CD8-positive, alpha-beta memory T cell (primary cell): Measurements from ENCODE around the gene PCDH12. TPM values are rescaled to one million over a fixed set of nuclear protein-coding genes. Genes with fewer than 3 reads are reported as not detected.

ENCODE experiments used
- CTCF ChIA-PET: fragments of 350-600 bp; sonication (Branson Sonifier 250); formaldehyde crosslinking; loops from one replicate; lab custom pipeline; 2021; ENCODE audit warnings: antibody characterized with exemption; lab: Charles Lee
- POLR2A ChIA-PET: fragments of 350-600 bp; sonication (Branson Sonifier 250); formaldehyde crosslinking; loops from one replicate; lab custom pipeline; 2021; ENCODE audit warnings: antibody characterized with exemption; lab: Charles Lee
- DNase-seq, 5 donors: peaks; one replicate each; pipeline versions ENCODE4 v3.0.0 to v3.0.0-alpha.2; 2020 to 2022; ENCODE audit warnings: mixed read lengths in 1 of 5
- H3K27ac ChIP-seq: one replicate; pipeline ENCODE4 v1.7.0; 2013; ENCODE audit warnings: low read depth, mild to moderate bottlenecking, low read length, moderate library complexity
- H3K27me3 ChIP-seq: 2 replicates; pipeline ENCODE4 v1.7.0; 2013; ENCODE audit warnings: low read length, mild to moderate bottlenecking; ENCODE audit not compliant: insufficient read depth, poor library complexity, severe bottlenecking
- H3K36me3 ChIP-seq: 2 replicates; pipeline ENCODE4 v1.7.0; 2013; ENCODE audit warnings: mild to moderate bottlenecking, low read length, moderate library complexity; ENCODE audit not compliant: insufficient read depth
- H3K4me1 ChIP-seq: 2 replicates; pipeline ENCODE4 v1.7.0; 2013; ENCODE audit warnings: mild to moderate bottlenecking, low read length, moderate library complexity; ENCODE audit not compliant: insufficient read depth
- H3K4me3 ChIP-seq: 2 replicates; pipeline ENCODE4 v1.7.0; 2013; ENCODE audit warnings: mild to moderate bottlenecking, low read length
- H3K9me3 ChIP-seq: 2 replicates; pipeline ENCODE4 v1.7.0; 2013; ENCODE audit warnings: mild to moderate bottlenecking, low read length
- H3K27ac Mint-ChIP-seq, 8 donors: one replicate each; pipeline ENCODE4 v1.8.0; 2020 to 2021; ENCODE audit warnings: mixed read lengths in 8 of 8, mild to moderate bottlenecking in 6 of 8, inconsistent platforms in 3 of 8, moderate library complexity in 3 of 8
- H3K27me3 Mint-ChIP-seq, 2 donors: one replicate each; pipeline ENCODE4 v1.8.0; 2020 to 2021; ENCODE audit warnings: mixed read lengths in 2 of 2, mild to moderate bottlenecking in 1 of 2, moderate library complexity in 1 of 2
- H3K36me3 Mint-ChIP-seq, 3 donors: one replicate each; pipeline ENCODE4 v1.8.0; 2020 to 2021; ENCODE audit warnings: mixed read lengths in 3 of 3, inconsistent platforms in 1 of 3, mild to moderate bottlenecking in 1 of 3
- H3K4me1 Mint-ChIP-seq, 3 donors: one replicate each; pipeline ENCODE4 v1.8.0; 2020 to 2021; ENCODE audit warnings: mixed read lengths in 3 of 3, inconsistent platforms in 1 of 3, mild to moderate bottlenecking in 1 of 3
- H3K4me3 Mint-ChIP-seq, 7 donors: one replicate each; pipeline ENCODE4 v1.8.0; 2020 to 2021; ENCODE audit warnings: mixed read lengths in 7 of 7, mild to moderate bottlenecking in 6 of 7, moderate library complexity in 4 of 7, inconsistent platforms in 2 of 7
- H3K9me3 Mint-ChIP-seq, 5 donors: one replicate each; pipeline ENCODE4 v1.8.0; 2020 to 2022; ENCODE audit warnings: mixed read lengths in 5 of 5, mild to moderate bottlenecking in 3 of 5, moderate library complexity in 2 of 5, inconsistent platforms in 1 of 5
- polyA plus RNA-seq: library from polyadenylated mRNA; unstranded; fragments of 300-500 nt; fragmentation: Illumina TruSeq; gene quantifications from one replicate; pipeline ENCODE4 v1.2.3, GENCODE V29; 2021
- total RNA-seq, 2 experiments: library from RNA; stranded (reverse); gene quantifications; one replicate each; pipeline ENCODE4 v1.2.3, GENCODE V29; 2021

PCDH12 gene
- total and polyA plus RNA-seq, 3 experiments from 2014 or later = 0.07 to 0.88 (median 0.33) TPM

- ChIA-PET POLR2A (no interaction called here), CTCF (no interaction called here)
- Mint-ChIP-seq H3K27ac (peak overlapping the region in 2 of 8 donors; percentile 26 to 67), H3K4me1 (peaks cover 0 to 5% (median 4%) of the 10 kb centered on the region in 3 donors), H3K27me3 (no peaks in the 10 kb centered on the region), H3K36me3 (peaks cover 13 to 86% (median 20%) of the 10 kb centered on the region in 3 donors), H3K4me3 (no peak overlapping the region), H3K9me3 (no peaks in the 10 kb centered on the region)
- H3K27ac ChIP-seq = no peak overlapping the region
- H3K4me1 ChIP-seq = no peaks in the 10 kb centered on the region
- H3K36me3 ChIP-seq = peaks cover 52% of the 10 kb centered on the region
- H3K9me3 ChIP-seq = no peaks in the 10 kb centered on the region
- H3K4me3 ChIP-seq = no peak overlapping the region
- H3K27me3 ChIP-seq = no peaks in the 10 kb centered on the region
- no peak for DNase-seq
Observed at GRCh38 chr5:141935538-141935937, 22.5 kb downstream of the PCDH12 start.

DNA sequence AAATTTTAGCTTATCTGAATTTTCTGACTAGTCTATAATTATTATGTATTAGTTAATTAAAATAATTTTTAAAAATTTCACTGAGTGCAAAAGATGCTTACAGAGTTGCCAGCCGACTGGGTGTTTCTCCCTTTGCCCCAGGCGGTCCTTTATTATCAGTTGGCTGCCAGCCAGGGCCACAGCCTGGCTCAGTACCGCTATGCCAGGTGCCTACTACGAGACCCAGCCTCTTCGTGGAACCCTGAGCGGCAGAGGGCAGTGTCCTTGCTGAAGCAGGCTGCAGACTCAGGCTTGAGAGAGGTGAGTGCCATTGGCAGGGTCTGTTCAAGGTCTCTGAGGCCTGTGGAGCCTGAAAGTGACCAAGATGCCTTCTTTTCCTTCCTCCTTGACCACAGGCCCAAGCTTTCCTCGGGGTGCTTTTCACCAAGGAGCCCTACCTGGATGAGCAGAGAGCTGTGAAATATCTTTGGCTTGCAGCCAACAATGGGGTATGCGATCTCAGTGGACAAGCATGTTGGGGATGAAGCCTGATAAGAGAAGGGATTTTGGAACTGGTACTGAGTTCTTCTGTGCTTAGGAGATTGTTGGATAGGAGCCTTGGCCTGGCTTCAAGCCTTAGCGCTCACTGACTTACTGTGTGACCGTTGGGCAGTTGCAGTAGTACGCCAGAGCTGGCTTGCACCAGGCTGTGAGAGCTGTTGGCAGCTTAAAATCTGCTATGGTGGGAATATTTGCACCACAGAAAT is 23.7 kb downstream of the PCDH12 start:
- Histone ChIP-seq H3K4me1 (no peaks in the 10 kb centered on the region), H3K36me3 (peaks cover 60% of the 10 kb centered on the region), H3K27me3 (no peaks in the 10 kb centered on the region), H3K27ac (no peak overlapping the region), H3K9me3 (no peaks in the 10 kb centered on the region), H3K4me3 (no peak overlapping the region)
- Mint-ChIP-seq H3K4me1 (peaks cover 0 to 5% (median 4%) of the 10 kb centered on the region in 3 donors), H3K4me3 (no peak overlapping the region), H3K27me3 (no peaks in the 10 kb centered on the region), H3K36me3 (peaks cover 13 to 90% (median 20%) of the 10 kb centered on the region in 3 donors), H3K27ac (peak overlapping the region in 2 of 8 donors; percentile 37 to 55), H3K9me3 (no peaks in the 10 kb centered on the region)
- no peak for DNase-seq
- CTCF ChIA-PET = interaction anchor here (1.1 to 1.3 kb wide), 2 partner anchors 55 to 270 kb away, joined by 3 read pairs; no protein-coding TSS in a partner anchor
- POLR2A ChIA-PET = no interaction called here

DNA sequence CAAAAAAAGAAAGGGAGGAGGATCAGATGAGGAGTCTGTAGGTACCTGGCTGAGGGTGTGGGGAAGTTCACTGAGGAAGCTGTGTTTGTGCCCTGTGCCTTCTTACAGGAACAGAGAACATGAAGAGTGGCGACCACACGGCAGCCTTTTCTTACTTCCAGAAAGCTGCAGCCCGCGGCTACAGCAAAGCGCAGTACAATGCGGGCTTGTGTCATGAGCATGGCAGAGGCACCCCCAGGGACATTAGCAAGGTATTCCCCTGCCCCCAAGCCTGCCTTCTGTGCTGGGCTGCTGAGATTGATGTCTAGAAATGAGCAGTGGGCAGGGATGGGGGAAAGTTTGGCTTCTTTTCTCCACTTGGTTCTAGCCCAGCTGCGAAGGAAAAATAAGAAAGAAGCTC is 24.9 kb downstream of the PCDH12 start:
- peaks cover 17 to 92% (median 26%) of the 10 kb centered on the region in 3 donors for H3K36me3 Mint-ChIP-seq
- CTCF ChIA-PET = interaction anchor here (1.1 kb wide), 1 partner anchor 268 kb away, joined by 3 read pairs; no protein-coding TSS in a partner anchor
- peaks cover 4 to 5% (median 4%) of the 10 kb centered on the region in 3 donors for H3K4me1 Mint-ChIP-seq

GRCh38 chr5:141931694-141932093 is 26.3 kb downstream of the PCDH12 start:
- POLR2A ChIA-PET = interaction anchor here (0.9 kb wide), 1 partner anchor 8 kb away, joined by 3 read pairs; the partner anchor contains the start of gene DELE1
- Mint-ChIP-seq H3K4me3 (no peak overlapping the region), H3K36me3 (peaks cover 20 to 97% (median 35%) of the 10 kb centered on the region in 3 donors), H3K9me3 (no peaks in the 10 kb centered on the region), H3K27me3 (no peaks in the 10 kb centered on the region), H3K27ac (peak overlapping the region in 3 of 8 donors; percentile 38 to 76 (median 49)), H3K4me1 (peaks cover 5 to 16% (median 14%) of the 10 kb centered on the region in 3 donors)
- Histone ChIP-seq H3K27me3 (no peaks in the 10 kb centered on the region), H3K36me3 (peaks cover 81% of the 10 kb centered on the region), H3K4me1 (no peaks in the 10 kb centered on the region), H3K27ac (no peak overlapping the region), H3K4me3 (no peak overlapping the region), H3K9me3 (no peaks in the 10 kb centered on the region)
- CTCF ChIA-PET = interaction anchor here (0.8 kb wide), 1 partner anchor 29 kb away, joined by 4 read pairs; no protein-coding TSS in a partner anchor
- no peak for DNase-seq

More for the DNA sequence above, 24.9 kb downstream of the PCDH12 start:
- Histone ChIP-seq H3K27me3 (no peaks in the 10 kb centered on the region), H3K4me1 (no peaks in the 10 kb centered on the region), H3K36me3 (peaks cover 70% of the 10 kb centered on the region), H3K9me3 (no peaks in the 10 kb centered on the region), H3K27ac (no peak overlapping the region), H3K4me3 (no peak overlapping the region)
- no peak overlapping the region for H3K4me3 Mint-ChIP-seq
- POLR2A ChIA-PET = no interaction called here
- DNase-seq = no peak
- H3K9me3 Mint-ChIP-seq = no peaks in the 10 kb centered on the region
- no peaks in the 10 kb centered on the region for H3K27me3 Mint-ChIP-seq
- peak overlapping the region in 2 of 8 donors; percentile 36 to 68 for H3K27ac Mint-ChIP-seq

GRCh38 chr5:141929398-141930058 is 28.5 kb downstream of the PCDH12 start:
- POLR2A ChIA-PET = no interaction called here
- no peaks in the 10 kb centered on the region for H3K9me3 Mint-ChIP-seq
- no peak for DNase-seq

DNA sequence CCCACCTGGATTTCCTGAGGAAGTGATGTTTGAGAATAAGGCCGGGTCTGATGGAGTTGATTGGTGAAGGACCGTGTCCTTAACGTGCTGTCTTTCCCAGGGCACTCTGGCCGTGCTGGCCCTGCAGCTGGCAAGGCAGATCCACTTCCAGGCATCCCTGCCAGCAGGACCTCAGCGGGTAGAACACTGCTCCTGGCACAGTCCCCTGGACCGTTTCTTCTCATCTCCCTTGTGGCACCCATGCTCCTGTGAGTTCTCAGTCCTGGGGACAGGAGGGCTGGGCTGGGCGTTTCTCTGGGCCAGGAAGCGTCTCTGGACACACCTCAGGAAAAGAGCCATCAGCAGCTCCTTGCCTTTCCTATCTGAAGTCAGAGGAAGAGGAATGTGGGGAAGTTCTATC is 30.0 kb downstream of the PCDH12 start:
- ChIA-PET POLR2A (no interaction called here), CTCF (interaction anchor here (1.5 kb wide), 1 partner anchor 33 kb away, joined by 5 read pairs; no protein-coding TSS in a partner anchor)
- Histone ChIP-seq H3K4me3 (no peak overlapping the region), H3K9me3 (no peaks in the 10 kb centered on the region), H3K27me3 (no peaks in the 10 kb centered on the region), H3K36me3 (peaks cover 60% of the 10 kb centered on the region), H3K4me1 (peaks cover 10% of the 10 kb centered on the region), H3K27ac (no peak overlapping the region)
- no peaks in the 10 kb centered on the region for H3K9me3 Mint-ChIP-seq
- H3K36me3 Mint-ChIP-seq = peaks cover 16 to 84% (median 32%) of the 10 kb centered on the region in 3 donors
- H3K27me3 Mint-ChIP-seq = no peaks in the 10 kb centered on the region
- no peak for DNase-seq
- peaks cover 21 to 44% (median 39%) of the 10 kb centered on the region in 3 donors for H3K4me1 Mint-ChIP-seq
- no peak overlapping the region for H3K27ac Mint-ChIP-seq
- no peak overlapping the region for H3K4me3 Mint-ChIP-seq

More at GRCh38 chr5:141929398-141930058, 28.5 kb downstream of the PCDH12 start:
- Histone ChIP-seq H3K9me3 (no peaks in the 10 kb centered on the region), H3K4me3 (no peak overlapping the region), H3K27ac (no peak overlapping the region), H3K36me3 (peaks cover 72% of the 10 kb centered on the region), H3K27me3 (no peaks in the 10 kb centered on the region), H3K4me1 (peaks cover under 1% of the 10 kb centered on the region)
- Mint-ChIP-seq H3K27me3 (no peaks in the 10 kb centered on the region), H3K4me3 (no peak overlapping the region), H3K27ac (peak overlapping the region in 2 of 8 donors; percentile 41 to 57), H3K4me1 (peaks cover 12 to 30% (median 27%) of the 10 kb centered on the region in 3 donors), H3K36me3 (peaks cover 16 to 89% (median 33%) of the 10 kb centered on the region in 3 donors)
- CTCF ChIA-PET = interaction anchor here (1.1 kb wide), 1 partner anchor 12 kb away, joined by 3 read pairs; no protein-coding TSS in a partner anchor

GRCh38 chr5:141926434-141926833 is 31.6 kb downstream of the PCDH12 start:
- POLR2A ChIA-PET = no interaction called here
- H3K4me1 ChIP-seq = peaks cover 15% of the 10 kb centered on the region
- H3K36me3 ChIP-seq = peaks cover 49% of the 10 kb centered on the region
- Mint-ChIP-seq H3K4me1 (peaks cover 21 to 50% (median 41%) of the 10 kb centered on the region in 3 donors), H3K4me3 (peak overlapping the region in 1 of 7 donors; percentile 31), H3K9me3 (no peaks in the 10 kb centered on the region), H3K27me3 (no peaks in the 10 kb centered on the region), H3K27ac (peak overlapping the region in 3 of 8 donors; percentile 56 to 91 (median 80)), H3K36me3 (peaks cover 14 to 70% (median 30%) of the 10 kb centered on the region in 3 donors)
- DNase-seq = no peak
- CTCF ChIA-PET = interaction anchor here (0.9 to 1.4 kb wide), 3 partner anchors 11 to 47 kb away, joined by 3 to 7 read pairs (median 4); partner anchors contain the start of gene PCDH1
- H3K27me3 ChIP-seq = no peaks in the 10 kb centered on the region
- H3K9me3 ChIP-seq = no peaks in the 10 kb centered on the region
- H3K4me3 ChIP-seq = no peak overlapping the region
- no peak overlapping the region for H3K27ac ChIP-seq
